H9 (cell line): ENCODE data around the gene TMEM208. TPM values are rescaled to one million over a fixed set of nuclear protein-coding genes. Genes with fewer than 3 reads are reported as not detected.

Experiments used
- DNase-seq: peaks from one replicate; pipeline ENCODE4 v3.0.0-alpha.2; 2017
- H2AFZ ChIP-seq: one replicate; pipeline ENCODE4 v1.6.1; 2013; ENCODE audit warnings: mild to moderate bottlenecking, low read length, control low read depth, moderate library complexity
- H2AK5ac ChIP-seq: 2 replicates; pipeline ENCODE4 v1.6.1; 2013; ENCODE audit warnings: low read length, control low read depth, mixed read lengths; ENCODE audit not compliant: insufficient read length
- H2BK120ac ChIP-seq: one replicate; pipeline ENCODE4 v1.6.1; 2013; ENCODE audit warnings: low read depth, mild to moderate bottlenecking, low read length, control low read depth, inconsistent platforms; ENCODE audit not compliant: poor library complexity, severe bottlenecking
- H2BK12ac ChIP-seq: 2 replicates; pipeline ENCODE4 v1.6.1; 2013; ENCODE audit warnings: low read length, control low read depth, mixed read lengths, low read depth; ENCODE audit not compliant: insufficient read length
- H2BK15ac ChIP-seq: 2 replicates; pipeline ENCODE4 v1.6.1; 2013; ENCODE audit warnings: low read depth, low read length, control low read depth
- H2BK20ac ChIP-seq: one replicate; pipeline ENCODE4 v1.6.1; 2013; ENCODE audit warnings: low read depth, mild to moderate bottlenecking, low read length, control low read depth, inconsistent platforms; ENCODE audit not compliant: poor library complexity, severe bottlenecking
- H2BK5ac ChIP-seq: 2 replicates; pipeline ENCODE4 v1.6.1; 2013; ENCODE audit warnings: low read length, control low read depth, mixed read lengths; ENCODE audit not compliant: insufficient read length
- H3K14ac ChIP-seq: 2 replicates; pipeline ENCODE4 v1.6.1; 2013; ENCODE audit warnings: low read length, control low read depth; ENCODE audit not compliant: insufficient read depth
- H3K18ac ChIP-seq: 2 replicates; pipeline ENCODE4 v1.6.1; 2013; ENCODE audit warnings: low read depth, mild to moderate bottlenecking, mixed read lengths, low read length, control low read depth; ENCODE audit not compliant: insufficient read length
- H3K23ac ChIP-seq: 2 replicates; pipeline ENCODE4 v1.6.1; 2013; ENCODE audit warnings: low read length, control low read depth, mixed read lengths, low read depth; ENCODE audit not compliant: insufficient read length
- H3K23me2 ChIP-seq: 2 replicates; pipeline ENCODE4 v1.6.1; 2013; ENCODE audit warnings: low read depth, mild to moderate bottlenecking, mixed read lengths, low read length, control low read depth; ENCODE audit not compliant: insufficient read length, poor library complexity, severe bottlenecking
- H3K27ac ChIP-seq: 2 replicates; pipeline ENCODE4 v1.5.1; 2013; ENCODE audit warnings: low read length, control low read depth, mixed read lengths, low read depth; ENCODE audit not compliant: insufficient read length
- H3K27me3 ChIP-seq: 2 replicates; pipeline ENCODE4 v1.6.1; 2013; ENCODE audit warnings: low read length, control low read depth, inconsistent platforms; ENCODE audit not compliant: insufficient read depth
- H3K4ac ChIP-seq: 2 replicates; pipeline ENCODE4 v1.6.1; 2013; ENCODE audit warnings: low read depth, mild to moderate bottlenecking, control low read depth, inconsistent platforms, low read length, moderate library complexity
- H3K4me1 ChIP-seq: 2 replicates; pipeline ENCODE4 v1.6.1; 2013; ENCODE audit warnings: low read length, control low read depth, inconsistent platforms; ENCODE audit not compliant: insufficient read depth
- H3K4me2 ChIP-seq: 2 replicates; pipeline ENCODE4 v1.6.1; 2013; ENCODE audit warnings: low read length, control low read depth, mixed read lengths; ENCODE audit not compliant: insufficient read length, insufficient read depth
- H3K56ac ChIP-seq: 2 replicates; pipeline ENCODE4 v1.6.1; 2013; ENCODE audit warnings: low read depth, mild to moderate bottlenecking, mixed read lengths, low read length, control low read depth; ENCODE audit not compliant: insufficient read length
- H3K79me1 ChIP-seq: 2 replicates; pipeline ENCODE4 v1.6.1; 2013; ENCODE audit warnings: low read depth, mild to moderate bottlenecking, moderate library complexity, low read length, control low read depth, inconsistent platforms; ENCODE audit not compliant: insufficient read depth, poor library complexity, severe bottlenecking
- H3K79me2 ChIP-seq: 2 replicates; pipeline ENCODE4 v1.6.1; 2013; ENCODE audit warnings: low read length, control low read depth, inconsistent platforms; ENCODE audit not compliant: insufficient read depth
- H3K9ac ChIP-seq: 2 replicates; pipeline ENCODE4 v1.6.1; 2013; ENCODE audit warnings: low read length, control low read depth, mixed read lengths; ENCODE audit not compliant: insufficient read length; ENCODE audit errors: extremely low read depth
- H3K9me3 ChIP-seq: one replicate; pipeline ENCODE4 v1.6.1; 2013; ENCODE audit warnings: low read depth, low read length, inconsistent platforms; ENCODE audit not compliant: control insufficient read depth
- H3T11ph ChIP-seq: one replicate; pipeline ENCODE4 v1.6.1; 2013; ENCODE audit warnings: mild to moderate bottlenecking, low read length, control low read depth, inconsistent platforms
- H4K20me1 ChIP-seq: one replicate; pipeline ENCODE4 v1.6.1; 2013; ENCODE audit not compliant: control insufficient read depth, insufficient read length, insufficient read depth
- H4K5ac ChIP-seq: 2 replicates; pipeline ENCODE4 v1.6.1; 2013; ENCODE audit warnings: low read depth, mild to moderate bottlenecking, mixed read lengths, low read length, control low read depth; ENCODE audit not compliant: insufficient read length
- H4K8ac ChIP-seq: replicated peaks from 2 replicates; pipeline ENCODE4 v1.6.1; 2013; ENCODE audit warnings: low read length, control low read depth, mixed read lengths, low read depth; ENCODE audit not compliant: insufficient read length
- H4K91ac ChIP-seq: 2 replicates; pipeline ENCODE4 v1.6.1; 2013; ENCODE audit warnings: low read depth, mild to moderate bottlenecking, moderate library complexity, mixed read lengths, low read length, control low read depth; ENCODE audit not compliant: insufficient read length
- H3K27ac Mint-ChIP-seq, 3 experiments: 2 replicates in 2 of 3; 3 replicates in 1 of 3; pipeline ENCODE4 v1.8.0; 2020 to 2021; ENCODE audit warnings: mixed read lengths in 3 of 3, mild to moderate bottlenecking in 1 of 3, moderate library complexity in 1 of 3
- H3K27me3 Mint-ChIP-seq: 2 replicates; pipeline ENCODE4 v1.8.0; 2021; ENCODE audit warnings: low read depth, mild to moderate bottlenecking, moderate library complexity, mixed read lengths
- H3K36me3 Mint-ChIP-seq, 3 experiments: 2 replicates in 2 of 3; 3 replicates in 1 of 3; pipeline ENCODE4 v1.8.0; 2020 to 2021; ENCODE audit warnings: low read depth in 3 of 3, mixed read lengths in 3 of 3; ENCODE audit not compliant: insufficient read depth in 1 of 3
- H3K4me1 Mint-ChIP-seq, 2 experiments: 2 replicates each; pipeline ENCODE4 v1.8.0; 2020; ENCODE audit warnings: mixed read lengths in 2 of 2
- H3K4me3 Mint-ChIP-seq, 2 experiments: 2 replicates in 1 of 2; 3 replicates in 1 of 2; pipeline ENCODE4 v1.8.0; 2020 to 2021; ENCODE audit warnings: mild to moderate bottlenecking in 2 of 2, mixed read lengths in 2 of 2, moderate library complexity in 1 of 2
- H3K9me3 Mint-ChIP-seq, 2 experiments: 2 replicates in 1 of 2; 3 replicates in 1 of 2; pipeline ENCODE4 v1.8.0; 2020; ENCODE audit warnings: mild to moderate bottlenecking in 2 of 2, mixed read lengths in 2 of 2, moderate library complexity in 1 of 2
- WGBS: extraction: QIAGEN DNeasy Blood & Tissue Kit; methylation state at CpG from one replicate; pipeline ENCODE4 v1.1.7; 2013; ENCODE audit warnings: missing lambda C conversion rate, low lambda C conversion rate, mixed read lengths; ENCODE audit not compliant: insufficient read length; ENCODE audit errors: extremely low coverage; 5-methylcytosine and 5-hydroxymethylcytosine counted together
- total RNA-seq: library from RNA; stranded (reverse); gene quantifications from 2 replicates; pipeline ENCODE4 v1.2.1, GENCODE V29; 2021
- TF ChIP-seq, protein P1 (sequence below): fragments of 200-600 bp; sonication (generic); conservative IDR thresholded peaks from 3 replicates; pipeline ENCODE4 v1.8.0; 2021; ENCODE audit warnings: antibody characterized with exemption, mild to moderate bottlenecking

Gene TMEM208
- total RNA-seq, 1 experiment from 2014 or later = 42.6 TPM

DNA sequence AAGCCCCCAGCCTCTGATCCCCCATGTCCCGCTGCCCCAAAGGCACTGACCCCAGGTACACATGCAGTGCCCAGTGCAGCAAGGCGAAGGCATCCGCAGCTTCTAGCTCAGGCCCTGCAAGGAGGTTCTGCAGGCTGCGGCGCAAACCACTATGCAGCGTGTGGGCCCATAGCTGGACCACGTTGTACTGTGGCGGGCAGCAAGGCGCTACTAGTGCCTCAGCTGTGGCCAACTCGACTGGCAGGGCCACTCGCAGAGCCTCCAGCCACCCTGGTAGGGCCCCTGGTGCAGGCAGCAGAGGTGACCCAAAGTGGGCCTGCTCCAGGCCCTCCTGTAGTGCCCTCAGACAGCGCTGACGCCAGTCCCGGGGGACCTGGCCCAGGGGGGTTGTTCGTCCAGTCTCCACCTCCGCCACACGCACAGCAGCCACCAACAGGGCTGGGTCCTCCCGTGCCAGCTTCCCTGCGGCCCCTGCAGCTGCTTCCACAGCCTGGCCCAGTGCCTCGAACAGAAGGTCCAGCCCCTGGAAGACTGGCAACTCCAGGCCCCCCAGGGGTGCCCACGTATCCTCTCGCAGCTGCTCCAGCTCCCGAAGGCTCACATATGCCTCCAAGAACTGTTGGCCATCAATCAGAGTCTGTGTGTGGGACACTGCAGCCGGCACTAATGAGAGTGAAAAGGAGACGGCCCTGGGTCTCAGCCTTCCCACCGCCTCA, 39.6 kb upstream of the TMEM208 start:
- peaks cover 21 to 27% of the 10 kb centered on the region in 2 experiments for H3K4me1 Mint-ChIP-seq
- no peak overlapping the region for H3K4me3 Mint-ChIP-seq
- Histone ChIP-seq H2BK5ac (no peak overlapping the region), H3K79me2 (peaks cover under 1% of the 10 kb centered on the region; the same call in 1 of the 2 replicates), H4K8ac (no peak overlapping the region), H4K20me1 (no peaks in the 10 kb centered on the region), H3K4me2 (no peak overlapping the region), H2BK12ac (no peak overlapping the region), H3K14ac (no peak overlapping the region), H2BK15ac (no peak overlapping the region), H3K9ac (no peak overlapping the region), H3K23me2 (peaks cover 13% of the 10 kb centered on the region), H3K23ac (no peak overlapping the region), H2BK120ac (no peak overlapping the region), H3K9me3 (no peaks in the 10 kb centered on the region), H4K5ac (no peak overlapping the region), H3K4ac (no peak overlapping the region), H3K27ac (no peak overlapping the region), H3K56ac (no peak overlapping the region), H3K4me1 (peaks cover 6% of the 10 kb centered on the region; the same call in 1 of the 2 replicates), H4K91ac (no peak overlapping the region), H3K27me3 (peaks cover 4% of the 10 kb centered on the region), H3T11ph (no peak overlapping the region), H3K18ac (no peak overlapping the region), H2AK5ac (no peak overlapping the region), H3K79me1 (peaks cover 1% of the 10 kb centered on the region), H2AFZ (no peak overlapping the region), H2BK20ac (no peak overlapping the region)
- H3K9me3 Mint-ChIP-seq = no peaks in the 10 kb centered on the region; a peak in 2 of 5 replicates
- H3K27me3 Mint-ChIP-seq = peaks cover 29% of the 10 kb centered on the region
- no CpG with 5 or more reads among the region's 26 CpGs for whole genome bisulfite sequencing
- H3K36me3 Mint-ChIP-seq = no peaks in the 10 kb centered on the region; a peak in 1 of 7 replicates
- no peak for DNase-seq
- TF ChIP-seq, protein P1, sequence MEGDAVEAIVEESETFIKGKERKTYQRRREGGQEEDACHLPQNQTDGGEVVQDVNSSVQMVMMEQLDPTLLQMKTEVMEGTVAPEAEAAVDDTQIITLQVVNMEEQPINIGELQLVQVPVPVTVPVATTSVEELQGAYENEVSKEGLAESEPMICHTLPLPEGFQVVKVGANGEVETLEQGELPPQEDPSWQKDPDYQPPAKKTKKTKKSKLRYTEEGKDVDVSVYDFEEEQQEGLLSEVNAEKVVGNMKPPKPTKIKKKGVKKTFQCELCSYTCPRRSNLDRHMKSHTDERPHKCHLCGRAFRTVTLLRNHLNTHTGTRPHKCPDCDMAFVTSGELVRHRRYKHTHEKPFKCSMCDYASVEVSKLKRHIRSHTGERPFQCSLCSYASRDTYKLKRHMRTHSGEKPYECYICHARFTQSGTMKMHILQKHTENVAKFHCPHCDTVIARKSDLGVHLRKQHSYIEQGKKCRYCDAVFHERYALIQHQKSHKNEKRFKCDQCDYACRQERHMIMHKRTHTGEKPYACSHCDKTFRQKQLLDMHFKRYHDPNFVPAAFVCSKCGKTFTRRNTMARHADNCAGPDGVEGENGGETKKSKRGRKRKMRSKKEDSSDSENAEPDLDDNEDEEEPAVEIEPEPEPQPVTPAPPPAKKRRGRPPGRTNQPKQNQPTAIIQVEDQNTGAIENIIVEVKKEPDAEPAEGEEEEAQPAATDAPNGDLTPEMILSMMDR = no peak
- no peak overlapping the region for H3K27ac Mint-ChIP-seq
